RPMI8226 (cell line): ENCODE measurements around the gene RPRM.
"Not testable (repeated sequence)": the region's sequence is repeated elsewhere in the genome, so short reads cannot be mapped to it uniquely, and the experiment has no call there.

Experiments
- DNase-seq: peaks from one replicate; pipeline ENCODE4 v3.0.0-alpha.2; 2015

The RPRM gene

GRCh38 chr2:153455403-153455802 is 23.2 kb downstream of the RPRM start:
- DNase-seq = no peak

GRCh38 chr2:153451611-153452010 is 27.0 kb downstream of the RPRM start:
- DNase-seq = no peak

- no peak for DNase-seq
Observed at GRCh38 chr2:153443106-153443505, 35.5 kb downstream of the RPRM start.

GRCh38 chr2:153442616-153443015 is 35.9 kb downstream of the RPRM start:
- DNase-seq = not testable (repeated sequence)

GRCh38 chr2:153440090-153440489 is 38.5 kb downstream of the RPRM start:
- DNase-seq = not testable (repeated sequence)

- no peak for DNase-seq
Observed at GRCh38 chr2:153433403-153433802, 45.2 kb downstream of the RPRM start.

- DNase-seq = no peak
Observed at GRCh38 chr2:153432381-153432780, 46.2 kb downstream of the RPRM start.

GRCh38 chr2:153431114-153431513 is 47.4 kb downstream of the RPRM start:
- DNase-seq = no peak
